Hepatocyte (in vitro differentiated cells): ENCODE results near the gene GALNT18. TPM values are rescaled to one million over a fixed set of nuclear protein-coding genes. Genes with fewer than 3 reads are reported as not detected.

Experiments used
- DNase-seq: peaks from one replicate; pipeline ENCODE4 v3.0.0-alpha.2; 2016; ENCODE audit warnings: low spot score
- H2AFZ ChIP-seq: fragments of 200-600 bp; sonication (generic); 2 replicates; pipeline ENCODE4 v1.6.0; 2016; ENCODE audit warnings: antibody characterized with exemption, mild to moderate bottlenecking
- H3K27ac ChIP-seq: fragments of 200-600 bp; sonication (generic); 2 replicates; pipeline ENCODE4 v1.5.1; 2016; ENCODE audit warnings: mild to moderate bottlenecking
- H3K27me3 ChIP-seq: fragments of 200-600 bp; sonication (generic); 2 replicates; pipeline ENCODE4 v1.6.1; 2016
- H3K36me3 ChIP-seq: fragments of 200-600 bp; sonication (generic); replicated peaks from 2 replicates; pipeline ENCODE4 v1.5.1; 2016; ENCODE audit warnings: low read depth; ENCODE audit not compliant: insufficient read depth
- H3K4me1 ChIP-seq: fragments of 200-600 bp; sonication (generic); 2 replicates; pipeline ENCODE4 v1.5.1; 2016; ENCODE audit warnings: mild to moderate bottlenecking, moderate library complexity; ENCODE audit not compliant: insufficient read depth
- H3K4me2 ChIP-seq: fragments of 200-600 bp; sonication (generic); 2 replicates; pipeline ENCODE4 v1.6.0; 2016
- H3K4me3 ChIP-seq: fragments of 200-600 bp; sonication (generic); 2 replicates; pipeline ENCODE4 v1.5.1; 2016; ENCODE audit warnings: mild to moderate bottlenecking
- H3K79me2 ChIP-seq: fragments of 200-600 bp; sonication (generic); 2 replicates; pipeline ENCODE4 v1.6.0; 2017; ENCODE audit warnings: mild to moderate bottlenecking
- H3K9me2 ChIP-seq: fragments of 200-600 bp; sonication (generic); replicated peaks from 2 replicates; pipeline ENCODE4 v1.6.0; 2017; ENCODE audit warnings: mild to moderate bottlenecking; ENCODE audit not compliant: insufficient read depth
- H3K9me3 ChIP-seq: fragments of 200-600 bp; sonication (generic); 2 replicates; pipeline ENCODE4 v1.5.1; 2016; ENCODE audit warnings: low read depth, mild to moderate bottlenecking
- H4K20me1 ChIP-seq: fragments of 200-600 bp; sonication (generic); 2 replicates; pipeline ENCODE4 v1.6.0; 2016; ENCODE audit warnings: mild to moderate bottlenecking; ENCODE audit not compliant: insufficient read depth, poor library complexity, severe bottlenecking
- CTCF ChIP-seq: fragments of 200-600 bp; sonication (generic); IDR thresholded peaks from 2 replicates; pipeline ENCODE4 v1.5.1; 2016; ENCODE audit warnings: antibody characterized with exemption, mild to moderate bottlenecking; ENCODE audit not compliant: poor library complexity
- EZH2 ChIP-seq: fragments of 200-600 bp; sonication (generic); IDR thresholded peaks from 2 replicates; pipeline ENCODE4 v1.6.1; 2016; ENCODE audit warnings: antibody characterized with exemption, mild to moderate bottlenecking, borderline replicate concordance
- EZH2phosphoT487 ChIP-seq: fragments of 200-600 bp; sonication (generic); IDR thresholded peaks from one replicate; pipeline ENCODE4 v1.6.1; 2018; ENCODE audit warnings: antibody characterized with exemption, mild to moderate bottlenecking, low read depth, moderate library complexity; ENCODE audit not compliant: unreplicated experiment, severe bottlenecking
- WGBS: methylation state at CpG from one replicate; pipeline ENCODE4 v1.1.6; 2016; ENCODE audit warnings: low lambda C conversion rate; ENCODE audit errors: missing lambda C conversion rate; 5-methylcytosine and 5-hydroxymethylcytosine counted together
- polyA plus RNA-seq: library from polyadenylated mRNA; unstranded; fragments of >200 nt; fragmentation: Nextera tagmentation; extraction: Ambion mirVana; gene quantifications from 2 replicates; pipeline ENCODE4 v1.2.1, GENCODE V29; 2016
- total RNA-seq: library from RNA; depleted of rRNA; stranded (reverse); fragments of >200 nt; gene quantifications from 2 replicates; pipeline ENCODE4 v1.2.3, GENCODE V29; 2014

GALNT18 gene
- total RNA-seq (7.3 and 11.6 TPM in 2 replicates), polyA plus RNA-seq (22.4 and 26.1 TPM in 2 replicates)

DNA sequence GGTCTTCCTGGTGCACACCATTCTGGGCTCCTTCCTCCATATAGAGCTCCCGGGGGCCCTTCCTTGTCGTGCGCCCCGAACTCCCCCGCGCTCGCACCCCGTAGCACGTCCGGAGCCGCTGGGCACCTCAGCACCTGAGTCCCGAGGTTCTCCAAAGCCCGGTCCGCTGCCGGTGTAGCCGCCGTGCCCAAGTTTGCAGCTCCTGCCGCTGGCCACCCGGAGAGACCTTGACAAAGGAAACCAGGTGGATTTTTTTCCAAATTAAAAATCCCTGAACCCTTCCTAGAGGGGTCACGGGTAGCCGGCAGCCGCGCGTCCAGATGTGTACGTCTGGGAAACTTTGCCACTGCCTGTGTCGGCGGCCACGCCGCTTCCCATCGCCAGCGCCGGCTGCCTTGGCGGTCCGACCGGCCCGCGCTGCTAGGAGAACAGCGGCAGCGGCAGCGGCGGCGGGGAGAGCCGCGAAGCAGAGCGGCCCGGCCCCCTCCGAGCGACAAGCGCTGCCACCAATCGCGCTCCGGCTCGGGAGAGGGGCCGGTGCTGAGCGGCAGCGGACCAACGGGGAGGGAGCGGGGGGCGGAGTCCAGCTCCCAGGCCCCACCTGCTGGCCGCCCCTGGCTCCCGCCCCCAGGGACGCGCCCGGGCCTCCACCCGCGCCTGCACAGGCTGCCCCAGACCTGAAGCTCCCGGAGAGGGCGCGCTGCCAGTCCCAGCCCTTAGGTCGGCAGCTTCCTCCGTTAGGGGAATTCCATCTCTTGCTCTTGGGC, at the start of gene GALNT18:
TSS of gene GALNT18 (minus strand) at position 433 of the 767 bp plus-strand sequence.
- peaks cover 9% of the 10 kb centered on the region for H3K4me1 ChIP-seq

DNA sequence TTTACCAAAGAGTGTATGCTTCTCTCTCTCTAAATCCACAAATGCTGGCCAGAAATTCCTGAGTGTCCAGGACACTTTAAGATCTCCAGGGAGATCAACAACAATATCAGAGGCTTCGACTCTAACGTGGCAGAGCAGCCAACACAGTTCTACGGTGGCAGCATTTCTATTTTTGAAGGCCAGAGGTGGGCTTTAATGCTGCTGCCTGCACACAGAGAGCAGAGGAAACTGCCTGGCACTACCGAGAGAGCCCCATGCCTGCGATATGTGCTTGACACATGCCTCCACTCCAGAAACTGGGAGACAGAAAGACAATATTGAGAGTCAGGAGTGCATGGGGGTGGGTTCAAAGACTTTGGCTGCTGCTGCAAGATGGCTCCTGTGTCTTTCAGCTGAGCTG, 48.8 kb upstream of the GALNT18 start:
- DNase-seq, result no peak

More for the DNA sequence above, at the start of gene GALNT18:
- Histone ChIP-seq H3K36me3 (no peaks in the 10 kb centered on the region), H3K79me2 (no peaks in the 10 kb centered on the region), H3K9me2 (no peaks in the 10 kb centered on the region), H3K27ac (no peak within 1 kb of the TSS), H4K20me1 (no peaks in the 10 kb centered on the region), H3K9me3 (no peaks in the 10 kb centered on the region), H2AFZ (peak within 1 kb of the TSS; percentile 67), H3K4me3 (peak within 1 kb of the TSS; percentile 30), H3K27me3 (peaks cover 15% of the 10 kb centered on the region), H3K4me2 (peak within 1 kb of the TSS; percentile 98)
- 2% methylated on average over 57 of the region's 71 CpGs for WGBS
- no peak for TF ChIP-seq EZH2phosphoT487
- TF ChIP-seq CTCF, result peak; percentile 53
- peak; percentile 98 for DNase-seq

DNA sequence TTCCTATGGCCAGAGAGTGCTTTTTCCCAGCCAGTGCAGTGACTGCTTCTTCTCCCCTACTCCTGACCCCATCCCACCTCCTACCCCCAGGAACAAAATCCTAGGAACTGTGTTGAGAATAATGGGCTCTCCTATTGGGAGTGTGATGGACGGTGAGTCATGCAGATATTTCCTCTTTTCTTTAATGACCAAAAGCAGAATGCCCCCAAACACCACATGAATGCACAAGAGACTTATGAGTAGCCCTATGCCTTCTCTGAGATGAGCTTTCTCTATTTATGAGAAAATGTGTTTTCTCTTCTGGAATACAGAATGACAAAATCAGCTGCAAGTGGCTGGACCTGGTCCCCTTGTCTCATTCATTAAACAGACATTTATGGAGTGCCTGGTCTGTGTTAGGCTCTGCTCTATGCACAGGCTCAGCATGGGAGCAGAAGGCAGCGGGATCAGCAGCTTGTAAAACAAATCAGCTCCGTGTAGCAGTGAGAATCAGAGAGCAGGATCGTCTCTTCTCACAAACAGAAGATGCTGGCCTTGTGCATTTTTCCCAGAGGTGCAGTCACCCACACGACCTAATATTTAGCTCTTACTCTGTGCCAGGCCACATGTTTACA, 47.5 kb upstream of the GALNT18 start:
- H3K4me1 ChIP-seq, result no peaks in the 10 kb centered on the region
- H3K27ac ChIP-seq, result no peak overlapping the region
- no peak overlapping the region for H2AFZ ChIP-seq
- no peak overlapping the region for H3K4me2 ChIP-seq
- H3K9me3 ChIP-seq, result no peaks in the 10 kb centered on the region
- no peaks in the 10 kb centered on the region for H3K79me2 ChIP-seq
- H3K4me3 ChIP-seq, result no peak overlapping the region
- no peak for DNase-seq
- peaks cover 3% of the 10 kb centered on the region for H3K27me3 ChIP-seq
- no peak for TF ChIP-seq CTCF
- no peak for TF ChIP-seq EZH2phosphoT487
- no peak for TF ChIP-seq EZH2
- WGBS, result 42% methylated on average over 5 of the region's 5 CpGs
- no peaks in the 10 kb centered on the region for H3K36me3 ChIP-seq
- no peaks in the 10 kb centered on the region for H3K9me2 ChIP-seq
- no peaks in the 10 kb centered on the region for H4K20me1 ChIP-seq

More for the DNA sequence above, 48.8 kb upstream of the GALNT18 start:
- Histone ChIP-seq H4K20me1 (no peaks in the 10 kb centered on the region), H3K36me3 (no peaks in the 10 kb centered on the region), H3K4me2 (no peak overlapping the region), H3K9me3 (no peaks in the 10 kb centered on the region), H3K9me2 (no peaks in the 10 kb centered on the region), H2AFZ (no peak overlapping the region), H3K27ac (no peak overlapping the region), H3K79me2 (no peaks in the 10 kb centered on the region), H3K4me1 (no peaks in the 10 kb centered on the region), H3K4me3 (no peak overlapping the region), H3K27me3 (peaks cover 3% of the 10 kb centered on the region)
- 60% methylated on average over 5 of the region's 5 CpGs for WGBS
- TF ChIP-seq EZH2phosphoT487, result no peak
- TF ChIP-seq CTCF, result no peak
- no peak for TF ChIP-seq EZH2
